ENCODE results near the gene UCK2. TPM values are rescaled to one million over a fixed set of nuclear protein-coding genes. Genes with fewer than 3 reads are reported as not detected.

Gene UCK2
- polyA plus RNA-seq, 2 of the 4 experiments (the other 2 are of a cell fraction) = 72.4 to 98.9 TPM

- TF ChIP-seq HOXA7 (CRISPR knock-in tag; IDR thresholded peaks at IDR 0.05) = no peak
- TF ChIP-seq JUN (IDR thresholded peaks at IDR 0.05) = no peak
- TF ChIP-seq NR3C1 (IDR thresholded peaks at IDR 0.05) = no peak
These were observed 16.8 kb downstream of the UCK2 start (continued) for GRCh38 chr1:165844114-165844798.

- H3K4me2 ChIP-seq = no peak overlapping the region
- TF ChIP-seq RAD21 (conservative IDR thresholded peaks at IDR 0.05 in 1 of 2, IDR thresholded peaks at IDR 0.05 in 1 of 2) = no peak
- no peak for TF ChIP-seq POLR2A (IDR thresholded peaks at IDR 0.05; ENCODE audit: low read length)
- TF ChIP-seq KDM5A (IDR thresholded peaks at IDR 0.05) = no peak
- TF ChIP-seq ZFP36 (IDR thresholded peaks at IDR 0.05; ENCODE audit: borderline replicate concordance, partially characterized antibody) = no peak
- TF ChIP-seq EP300 (IDR thresholded peaks at IDR 0.05) = no peak
- TF ChIP-seq RNF2 (IDR thresholded peaks at IDR 0.05; ENCODE audit: borderline replicate concordance, low read depth) = no peak
- TF ChIP-seq NFE2L2 (conservative IDR thresholded peaks at IDR 0.05; ENCODE audit: low read length) = no peak
- TF ChIP-seq ZSCAN20 (CRISPR knock-in tag; IDR thresholded peaks at IDR 0.05) = no peak
- no peak for TF ChIP-seq FOSL2 (IDR thresholded peaks at IDR 0.05)
- no peak for TF ChIP-seq FOSL2 (CRISPR knock-in tag; IDR thresholded peaks at IDR 0.05)
- no peak for TF ChIP-seq RARB (CRISPR knock-in tag; IDR thresholded peaks at IDR 0.05)
- TF ChIP-seq KDM1A (IDR thresholded peaks at IDR 0.05; ENCODE audit: low read depth) = no peak
- H3K4me1 ChIP-seq = peaks cover 25% of the 10 kb centered on the region
- ATAC-seq (no peak), FAIRE-seq (no peak), DNase-seq (ENCODE audit: low read depth in 1 of 2, low spot score in 1 of 2) (no peak)
- no peak overlapping the region for H3K4me3 ChIP-seq
- H3K9me3 ChIP-seq = no peaks in the 10 kb centered on the region
- H3K27ac ChIP-seq = no peak overlapping the region
- 77% methylated on average over 6 of the region's 6 CpGs for WGBS (ENCODE audit: missing lambda C conversion rate)
- ChIA-PET POLR2A (no interaction called here), CTCF (interaction anchor here (1.2 to 2.3 kb wide), 4 partner anchors 10 to 69 kb away, joined by 3 to 11 read pairs (median 4); no protein-coding TSS in a partner anchor)
These were observed 17.5 kb downstream of the UCK2 start for GRCh38 chr1:165844933-165845332.

- H3K4me1 ChIP-seq = peaks cover 28% of the 10 kb centered on the region
- ChIA-PET POLR2A (no interaction called here), CTCF (interaction anchor here (1.2 to 2.3 kb wide), 4 partner anchors 8 to 68 kb away, joined by 3 to 11 read pairs (median 4); no protein-coding TSS in a partner anchor)
- FAIRE-seq (no peak), DNase-seq (ENCODE audit: low read depth in 1 of 2, low spot score in 1 of 2) (no peak), ATAC-seq (no peak)
- H3K9me3 ChIP-seq = no peaks in the 10 kb centered on the region
- TF ChIP-seq HOXB5 (CRISPR knock-in tag; IDR thresholded peaks at IDR 0.05) (no peak), HOXA7 (CRISPR knock-in tag; IDR thresholded peaks at IDR 0.05) (no peak), KDM1A (IDR thresholded peaks at IDR 0.05; ENCODE audit: low read depth) (no peak), PHF8 (IDR thresholded peaks at IDR 0.05; ENCODE audit: borderline replicate concordance, low read depth) (no peak), USF2 (IDR thresholded peaks at IDR 0.05) (no peak), HMGXB4 (CRISPR knock-in tag; IDR thresholded peaks at IDR 0.05; ENCODE audit: borderline replicate concordance) (no peak), CTCF (IDR thresholded peaks at IDR 0.05) (no peak), JUNB (IDR thresholded peaks at IDR 0.05) (no peak), ZC3H11A (IDR thresholded peaks at IDR 0.05) (no peak), FOSL2 (IDR thresholded peaks at IDR 0.05) (no peak), FOSL2 (CRISPR knock-in tag; IDR thresholded peaks at IDR 0.05) (no peak), ELK1 (IDR thresholded peaks at IDR 0.05; ENCODE audit: low read depth, low read length) (no peak), E2F6 (IDR thresholded peaks at IDR 0.05; ENCODE audit: borderline replicate concordance, low read depth) (no peak), CEBPB (IDR thresholded peaks at IDR 0.05) (no peak), MYC (IDR thresholded peaks at IDR 0.05; ENCODE audit: borderline replicate concordance, low read length) (no peak), TFCP2L1 (CRISPR knock-in tag; IDR thresholded peaks at IDR 0.05) (no peak), TP53 (CRISPR knock-in tag; IDR thresholded peaks at IDR 0.05) (no peak)
- no peak overlapping the region for H3K27ac ChIP-seq
- WGBS (ENCODE audit: missing lambda C conversion rate) = 95% methylated on average over 3 of the region's 3 CpGs
- H3K4me2 ChIP-seq = no peak overlapping the region
- H3K4me3 ChIP-seq = no peak overlapping the region
These were observed 18.2 kb downstream of the UCK2 start for GRCh38 chr1:165845569-165845968.

Data from A549 (cell line).